A549 (cell line): ENCODE results near the gene GRIN2C. TPM values are rescaled to one million over a fixed set of nuclear protein-coding genes. Genes with fewer than 3 reads are reported as not detected.
A peak's percentile ranks its signal among the peaks of the same experiment; 100 is the strongest.

Experiments used
- ATAC-seq, 2 experiments: fragments of 200-7000 bp in 1 of 2; fragments of >200 bp in 1 of 2; cut with Nextera tagmentation in 1 of 2; cut with Tn5 transposase in 1 of 2; 3 replicates each; pipeline versions ENCODE4 v1.8.0 to v1.9.1; 2018 to 2020; ENCODE audit warnings: mild to moderate bottlenecking in 1 of 2, moderate library complexity in 1 of 2
- CTCF ChIA-PET: fragments of 300-600 bp; sonication (Branson Sonifier 250); formaldehyde crosslinking; extraction: SDS; loops from one replicate; lab custom pipeline; 2021; ENCODE audit warnings: antibody characterized with exemption, inconsistent platforms; lab: Yijun Ruan, JAX
- POLR2A ChIA-PET: fragments of 350-600 bp; formaldehyde crosslinking; extraction: SDS; loops from one replicate; lab custom pipeline; 2021; ENCODE audit warnings: antibody characterized with exemption, inconsistent platforms; lab: Yijun Ruan, JAX
- DNase-seq, 2 experiments: peaks; one replicate each; pipeline versions ENCODE4 v3.0.0 to v3.0.0-alpha.2; 2011 to 2016; ENCODE audit warnings: low read depth in 1 of 2, low spot score in 1 of 2
- FAIRE-seq: peaks from 2 replicates; lab custom pipeline; 2011; peaks lifted over from hg19 to GRCh38; lab: Jason Lieb, UNC
- H3K27ac ChIP-seq, 2 experiments: fragments of >200 bp; sonication (Bioruptor Twin); formaldehyde crosslinking; 3 replicates each; pipeline ENCODE4 v1.5.1; 2016 to 2017
- H3K4me1 ChIP-seq: fragments of >200 bp; sonication (Bioruptor Twin); formaldehyde crosslinking; 3 replicates; pipeline ENCODE4 v1.6.1; 2016
- H3K4me2 ChIP-seq: fragments of >200 bp; sonication (Bioruptor Twin); formaldehyde crosslinking; 3 replicates; pipeline ENCODE4 v1.6.1; 2016
- H3K4me3 ChIP-seq: fragments of >200 bp; sonication (Bioruptor Twin); formaldehyde crosslinking; 3 replicates; pipeline ENCODE4 v1.5.1; 2016
- H3K9me3 ChIP-seq: fragments of >200 bp; sonication (Bioruptor Twin); formaldehyde crosslinking; 3 replicates; pipeline ENCODE4 v1.6.1; 2016
- CBX8 ChIP-seq: fragments of 200-600 bp; sonication (generic); IDR thresholded peaks from 2 replicates; pipeline ENCODE4 v1.6.1; 2016
- ESRRA ChIP-seq: fragments of 150-350 bp; IDR thresholded peaks from 2 replicates; pipeline ENCODE4 v1.6.1; 2014; ENCODE audit warnings: mild to moderate bottlenecking, low read length, borderline replicate concordance
- GATA3 ChIP-seq: IDR thresholded peaks from 2 replicates; pipeline ENCODE4 v1.6.1; 2012; ENCODE audit warnings: borderline replicate concordance
- KDM1A ChIP-seq: fragments of 200-600 bp; sonication (generic); IDR thresholded peaks from 2 replicates; pipeline ENCODE4 v1.6.1; 2016; ENCODE audit warnings: low read depth, mild to moderate bottlenecking
- NFE2L2 ChIP-seq: fragments of 150-350 bp; conservative IDR thresholded peaks from 2 replicates; pipeline ENCODE4 v1.6.1; 2014; ENCODE audit warnings: low read length
- NPAS2 ChIP-seq: fragments of 250-450 bp; sonication (Bioruptor Pico); IDR thresholded peaks from 2 replicates; pipeline ENCODE4 v1.8.0; 2022; ENCODE audit warnings: mild to moderate bottlenecking, moderate library complexity, borderline replicate concordance
- NR3C1 ChIP-seq: fragments of >200 bp; sonication (Bioruptor Twin); formaldehyde crosslinking; IDR thresholded peaks from 3 replicates; pipeline ENCODE4 v1.6.1; 2017
- PBX3 ChIP-seq: IDR thresholded peaks from 2 replicates; pipeline ENCODE4 v1.6.1; 2012
- POLR2A ChIP-seq: IDR thresholded peaks from 2 replicates; pipeline ENCODE4 v1.6.1; 2012; ENCODE audit warnings: mild to moderate bottlenecking, low read length
- POLR2AphosphoS2 ChIP-seq: conservative IDR thresholded peaks from 2 replicates; pipeline ENCODE4 v1.6.1; 2012; ENCODE audit warnings: low read length, improper control_type of control experiment, inconsistent platforms
- SMC3 ChIP-seq: fragments of >200 bp; sonication (Bioruptor Twin); formaldehyde crosslinking; IDR thresholded peaks from 3 replicates; pipeline ENCODE4 v1.6.1; 2018; ENCODE audit warnings: inconsistent platforms
- SREBF2 ChIP-seq: fragments of 450-650 bp; IDR thresholded peaks from 2 replicates; pipeline ENCODE4 v1.6.1; 2014; ENCODE audit warnings: mild to moderate bottlenecking, moderate library complexity
- ZFP36 ChIP-seq: fragments of 450-650 bp; IDR thresholded peaks from 2 replicates; pipeline ENCODE4 v1.6.1; 2014; ENCODE audit warnings: borderline replicate concordance; ENCODE audit not compliant: partially characterized antibody
- WGBS: methylation state at CpG from one replicate; pipeline ENCODE4 v1.1.6; 2017; ENCODE audit errors: missing lambda C conversion rate; 5-methylcytosine and 5-hydroxymethylcytosine counted together
- polyA plus RNA-seq, 4 experiments: library from polyadenylated mRNA; depleted of rRNA in 3 of 4; stranded (reverse); fragments of >200 nt; fragmentation: RNase III in 1 of 4; extraction: RNeasy Plus Mini Kit Qiagen cat#74134 plus additional on column Dnase treatment in 1 of 4; gene quantifications; 2 replicates in 3 of 4; 3 replicates in 1 of 4; pipeline ENCODE4 v1.2.3, GENCODE V29; 2011 to 2017

GRIN2C gene
- polyA plus RNA-seq, 2 of the 4 experiments (the other 2 are of a cell fraction), result 0.17 to 0.28 TPM

GRCh38 chr17:74879308-74879707 lies 19.6 kb upstream of the GRIN2C start:
- Histone ChIP-seq H3K27ac (no peak overlapping the region), H3K9me3 (no peaks in the 10 kb centered on the region), H3K4me3 (no peak overlapping the region), H3K4me2 (no peak overlapping the region)
- DNase-seq, result no peak
- no peak for FAIRE-seq
- no peak for TF ChIP-seq ZFP36
- TF ChIP-seq SREBF2, result no peak
- no peak for TF ChIP-seq SMC3
- TF ChIP-seq, all 56 proteins: peak for 0
- WGBS, result 78% methylated on average over 16 of the region's 16 CpGs
- peaks cover 2% of the 10 kb centered on the region; the same call in 2 of the 3 replicates for H3K4me1 ChIP-seq
- CTCF ChIA-PET, result interaction anchor here (0.7 to 33.1 kb wide), 4 partner anchors 27 to 1621 kb away, joined by 4 to 851 read pairs (median 6); partner anchors contain the start of gene GRIN2C
- ATAC-seq, result no peak
- POLR2A ChIA-PET, result no interaction called here

DNA sequence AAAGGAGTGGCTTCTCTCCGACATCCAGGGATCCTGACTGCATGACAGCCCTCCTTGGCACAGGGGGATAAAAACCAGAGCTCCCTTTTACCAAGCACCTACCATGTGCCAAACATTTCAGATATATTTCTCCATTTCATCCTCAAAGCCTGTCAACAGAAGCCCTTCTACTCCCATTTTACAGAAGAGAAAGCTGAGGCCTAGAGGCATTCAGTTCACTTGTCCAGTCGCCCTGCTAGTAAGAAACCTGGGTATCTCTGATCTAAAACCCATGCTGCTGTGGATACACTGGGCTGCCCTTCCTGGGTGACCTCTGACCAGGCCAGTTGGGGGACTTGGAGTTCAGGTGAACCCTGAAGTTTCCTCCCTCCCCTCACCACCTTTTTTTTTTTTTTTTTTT lies 19.0 kb upstream of the GRIN2C start:
- H3K27ac ChIP-seq, result no peak overlapping the region
- ChIA-PET CTCF (interaction anchor here (0.7 to 33.1 kb wide), 7 partner anchors 9 to 1621 kb away, joined by 3 to 851 read pairs (median 5); partner anchors contain the start of genes GRIN2C and OTOP2), POLR2A (no interaction called here)
- no peak overlapping the region for H3K4me3 ChIP-seq
- ATAC-seq (no peak), FAIRE-seq (no peak), DNase-seq (no peak)
- peaks cover 6% of the 10 kb centered on the region; the same call in 2 of the 3 replicates for H3K4me1 ChIP-seq
- H3K9me3 ChIP-seq, result no peaks in the 10 kb centered on the region
- no peak overlapping the region for H3K4me2 ChIP-seq
- no peak for TF ChIP-seq CBX8
- TF ChIP-seq NPAS2 (CRISPR knock-in tag), result no peak
- TF ChIP-seq PBX3, result no peak
- no peak for TF ChIP-seq POLR2A
- TF ChIP-seq GATA3, result no peak
- 54% methylated on average over 2 of the region's 2 CpGs for WGBS

DNA sequence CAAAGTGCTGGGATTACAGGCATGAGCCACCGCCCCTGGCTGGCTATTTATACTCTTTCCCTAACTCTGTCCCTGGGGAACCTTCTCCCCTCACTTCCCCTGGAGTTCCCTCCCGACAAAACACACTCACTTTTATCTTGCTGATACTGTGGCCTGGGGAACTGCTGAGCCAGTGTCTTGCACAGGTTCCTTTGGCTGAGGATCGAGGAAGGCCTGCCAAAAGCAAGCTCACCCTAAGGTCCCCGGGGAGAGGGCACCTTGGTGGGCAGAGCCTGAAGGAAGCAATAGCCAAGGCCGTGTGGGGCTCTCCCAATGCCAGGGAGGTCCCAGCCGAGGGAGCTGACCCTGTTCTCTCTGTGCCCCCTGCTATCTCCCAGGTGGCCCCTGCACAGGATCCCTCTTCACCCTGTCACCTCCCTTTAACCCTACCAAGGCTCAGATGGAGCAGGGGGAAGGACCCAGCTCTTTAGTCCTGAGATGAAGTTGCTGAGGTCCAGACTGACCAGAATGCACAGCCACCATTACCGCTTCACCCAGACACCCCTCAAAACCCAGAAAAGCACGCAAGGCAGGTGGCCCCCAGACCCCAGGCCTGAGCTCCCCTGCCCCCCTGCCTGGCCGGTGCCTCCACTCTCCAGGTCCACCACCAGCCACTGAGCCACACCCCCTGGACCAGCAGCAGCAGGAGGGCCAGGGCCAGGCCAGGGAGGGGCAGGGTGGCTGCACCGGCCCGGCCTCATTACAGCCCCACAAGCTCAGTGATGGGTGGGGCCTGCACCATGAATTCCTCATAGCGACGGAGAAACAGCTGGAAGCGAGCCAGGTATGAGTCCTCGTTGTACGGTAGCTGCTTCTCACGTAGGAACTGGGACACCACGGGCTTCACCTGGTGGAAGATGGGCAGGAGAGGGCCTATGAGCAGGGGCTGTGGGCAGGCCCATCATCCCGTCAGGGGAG lies 18.2 kb upstream of the GRIN2C start:
- FAIRE-seq, result no peak
- CTCF ChIA-PET, result interaction anchor here (0.6 to 42.4 kb wide), 9 partner anchors 9 to 220 kb away, joined by 3 to 1302 read pairs (median 5); partner anchors contain the start of genes GRIN2C, NAT9 and OTOP2
- peaks cover 6% of the 10 kb centered on the region; the same call in 2 of the 3 replicates for H3K4me1 ChIP-seq
- H3K4me3 ChIP-seq, result no peak overlapping the region
- H3K4me2 ChIP-seq, result no peak overlapping the region
- POLR2A ChIA-PET, result no interaction called here
- no peaks in the 10 kb centered on the region for H3K9me3 ChIP-seq
- 52% methylated on average over 18 of the region's 19 CpGs for WGBS
- TF ChIP-seq ESRRA, result no peak
- TF ChIP-seq KDM1A, result no peak
- no peak for TF ChIP-seq POLR2AphosphoS2
- no peak for DNase-seq
- H3K27ac ChIP-seq, result no peak overlapping the region
- no peak for ATAC-seq

DNA sequence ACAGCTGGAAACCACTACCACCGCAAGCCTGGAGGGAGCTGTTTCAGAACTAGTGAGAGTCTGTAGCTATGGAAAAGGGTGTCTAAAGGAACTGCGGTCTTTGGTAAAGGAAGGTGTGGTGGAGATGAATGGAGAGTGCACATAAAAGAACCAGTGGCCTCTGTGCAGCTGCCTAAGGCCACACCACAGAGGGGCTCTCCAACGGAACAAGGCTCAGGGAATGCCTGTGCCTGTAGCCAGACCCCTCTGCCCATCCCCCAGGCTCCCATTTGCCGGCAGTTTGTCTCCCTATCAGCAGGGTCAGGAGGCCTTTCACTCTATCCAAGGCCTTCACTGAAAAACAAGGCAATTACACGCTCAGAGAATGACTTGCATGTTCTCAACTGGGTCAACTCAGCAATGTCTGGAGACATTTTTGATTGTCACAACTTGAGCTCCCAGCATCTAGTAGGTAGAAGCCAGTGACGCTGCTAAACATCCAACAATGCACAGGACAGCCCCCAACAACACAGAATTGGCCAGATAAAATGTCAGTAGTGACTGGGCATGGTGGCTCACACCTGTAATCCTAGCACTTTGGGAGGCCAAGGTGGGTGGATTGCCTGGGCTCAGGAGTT lies 16.4 kb upstream of the GRIN2C start:
- ATAC-seq, result no peak
- TF ChIP-seq NFE2L2 (peak; percentile 62; the same call in 1 of the 2 replicates), NR3C1 (no peak)
- TF ChIP-seq, all 56 proteins: peak for 1
- DNase-seq (no peak), FAIRE-seq (no peak)
- no peak overlapping the region for H3K4me3 ChIP-seq
- peaks cover 17% of the 10 kb centered on the region for H3K4me1 ChIP-seq
- no peak overlapping the region for H3K27ac ChIP-seq
- H3K9me3 ChIP-seq, result no peaks in the 10 kb centered on the region
- ChIA-PET CTCF (interaction anchor here (0.7 to 42.4 kb wide), 6 partner anchors 13 to 87 kb away, joined by 3 to 1302 read pairs (median 5); partner anchors contain the start of genes GRIN2C and NAT9), POLR2A (no interaction called here)
- WGBS, result 86% methylated on average over 6 of the region's 6 CpGs
- no peak overlapping the region for H3K4me2 ChIP-seq
